Activated naive CD8-positive, alpha-beta T cell treated with anti-CD3 and anti-CD28 coated beads, Interleukin-2, amount 10 ng/mL, durations not matched to agents 7 days and 5 days (primary cell): ENCODE data around the gene FYB1. TPM values are rescaled to one million over a fixed set of nuclear protein-coding genes. Genes with fewer than 3 reads are reported as not detected.

Source experiments
- ATAC-seq: fragments of 150-1000 bp; cut with Tn5 transposase; one replicate; pipeline ENCODE4 v1.10.0; 2021; ENCODE audit warnings: low read depth, moderate library complexity
- POLR2A ChIA-PET: fragments of 350-600 bp; sonication (Branson Sonifier 250); formaldehyde crosslinking; loops from one replicate; lab custom pipeline; 2021; ENCODE audit warnings: antibody characterized with exemption; lab: Charles Lee
- DNase-seq: peaks from one replicate; pipeline ENCODE4 v3.0.0; 2021
- H3K27ac Mint-ChIP-seq: one replicate; pipeline ENCODE4 v1.8.0; 2022; ENCODE audit warnings: mild to moderate bottlenecking, mixed read lengths
- H3K27me3 Mint-ChIP-seq: one replicate; pipeline ENCODE4 v1.8.0; 2022; ENCODE audit warnings: mild to moderate bottlenecking, moderate library complexity, mixed read lengths
- H3K36me3 Mint-ChIP-seq: one replicate; pipeline ENCODE4 v1.8.0; 2021; ENCODE audit warnings: mild to moderate bottlenecking, mixed read lengths
- H3K4me1 Mint-ChIP-seq: one replicate; pipeline ENCODE4 v1.8.0; 2021; ENCODE audit warnings: mixed read lengths
- H3K4me3 Mint-ChIP-seq: one replicate; pipeline ENCODE4 v1.8.0; 2022; ENCODE audit warnings: mild to moderate bottlenecking, moderate library complexity, mixed read lengths
- H3K9me3 Mint-ChIP-seq: one replicate; pipeline ENCODE4 v1.8.0; 2021; ENCODE audit warnings: mixed read lengths
- total RNA-seq, 2 experiments: library from RNA; stranded (reverse); gene quantifications; one replicate each; pipeline ENCODE4 v1.2.3, GENCODE V29; 2021

Gene FYB1
- total RNA-seq, 2 experiments from 2014 or later, result 355 to 358 TPM

GRCh38 chr5:39059064-39059463, 160.3 kb downstream of the FYB1 start:
- no peak for ATAC-seq
- H3K4me3 Mint-ChIP-seq, result no peak overlapping the region
- peaks cover 29% of the 10 kb centered on the region for H3K4me1 Mint-ChIP-seq
- H3K27ac Mint-ChIP-seq, result no peak overlapping the region
- H3K27me3 Mint-ChIP-seq, result no peaks in the 10 kb centered on the region
- no peaks in the 10 kb centered on the region for H3K9me3 Mint-ChIP-seq
- H3K36me3 Mint-ChIP-seq, result peaks cover 19% of the 10 kb centered on the region
- DNase-seq, result no peak
- POLR2A ChIA-PET, result no interaction called here

GRCh38 chr5:39058178-39058921, 161.0 kb downstream of the FYB1 start:
- POLR2A ChIA-PET, result no interaction called here
- peak; percentile 47 for ATAC-seq
- no peaks in the 10 kb centered on the region for H3K27me3 Mint-ChIP-seq
- no peak for DNase-seq
- H3K36me3 Mint-ChIP-seq, result peaks cover 19% of the 10 kb centered on the region
- H3K27ac Mint-ChIP-seq, result peak overlapping the region; percentile 52
- H3K4me3 Mint-ChIP-seq, result peak overlapping the region; percentile 70
- peaks cover 27% of the 10 kb centered on the region for H3K4me1 Mint-ChIP-seq
- H3K9me3 Mint-ChIP-seq, result no peaks in the 10 kb centered on the region

GRCh38 chr5:39057734-39058133, 161.6 kb downstream of the FYB1 start:
- peak overlapping the region; percentile 70 for H3K4me3 Mint-ChIP-seq
- H3K27me3 Mint-ChIP-seq, result no peaks in the 10 kb centered on the region
- H3K4me1 Mint-ChIP-seq, result peaks cover 24% of the 10 kb centered on the region
- DNase-seq, result no peak
- H3K27ac Mint-ChIP-seq, result peak overlapping the region; percentile 52
- peaks cover 19% of the 10 kb centered on the region for H3K36me3 Mint-ChIP-seq
- POLR2A ChIA-PET, result no interaction called here
- no peaks in the 10 kb centered on the region for H3K9me3 Mint-ChIP-seq
- peak; percentile 42 for ATAC-seq

GRCh38 chr5:39055768-39056398, 163.5 kb downstream of the FYB1 start:
- DNase-seq (no peak), ATAC-seq (no peak)
- Mint-ChIP-seq H3K9me3 (no peaks in the 10 kb centered on the region), H3K36me3 (peaks cover 23% of the 10 kb centered on the region), H3K4me1 (peaks cover 20% of the 10 kb centered on the region), H3K27ac (no peak overlapping the region), H3K27me3 (no peaks in the 10 kb centered on the region), H3K4me3 (no peak overlapping the region)
- POLR2A ChIA-PET, result no interaction called here

Other genes with a start within 250 kb of the FYB1 start
- 10 to 100 TPM; 55.6 to 64.8 TPM for gene RICTOR, start 145.2 kb downstream of the FYB1 start, total RNA-seq
- not detected for gene C9, start 144.9 kb upstream of the FYB1 start, total RNA-seq
- gene DAB2, start 205.4 kb upstream of the FYB1 start, total RNA-seq, result 1 to 10 TPM; 2.3 to 2.9 TPM